Choroid plexus epithelial cell (primary cell): Measurements from ENCODE around the gene GCLC.

ENCODE experiments used
- DNase-seq: peaks from one replicate; pipeline ENCODE4 v3.0.0-alpha.2; 2010; ENCODE audit warnings: low read depth
- H3K4me3 ChIP-seq: 2 replicates; pipeline ENCODE4 v1.5.1; 2011; ENCODE audit warnings: low read depth, mild to moderate bottlenecking, control low read depth, low read length, moderate library complexity
- TF ChIP-seq, protein P1 (sequence below): conservative IDR thresholded peaks from 2 replicates; pipeline ENCODE4 v1.5.1; 2011; ENCODE audit warnings: low read depth, mild to moderate bottlenecking, control low read depth, inconsistent platforms, low read length, moderate library complexity

Gene GCLC

DNA sequence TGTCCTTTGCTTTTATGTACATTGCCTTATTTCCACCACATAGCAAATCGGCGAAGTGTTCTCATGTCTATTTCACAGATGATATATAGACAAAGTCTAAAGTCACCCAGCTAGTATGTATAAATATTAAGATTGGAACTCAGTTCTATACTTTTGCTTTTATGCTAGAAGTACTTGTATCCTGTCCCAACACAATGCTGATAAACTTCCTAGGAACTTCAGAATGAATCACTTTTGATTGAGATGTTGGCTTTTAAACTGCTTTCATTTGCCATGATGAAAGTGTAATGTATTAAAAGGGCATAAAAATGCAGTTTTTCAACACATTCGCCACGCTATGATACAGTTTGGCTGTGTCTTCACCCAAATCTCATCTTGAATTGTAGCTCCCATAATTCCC lies 50.8 kb downstream of the GCLC start:
- TF ChIP-seq, protein P1, sequence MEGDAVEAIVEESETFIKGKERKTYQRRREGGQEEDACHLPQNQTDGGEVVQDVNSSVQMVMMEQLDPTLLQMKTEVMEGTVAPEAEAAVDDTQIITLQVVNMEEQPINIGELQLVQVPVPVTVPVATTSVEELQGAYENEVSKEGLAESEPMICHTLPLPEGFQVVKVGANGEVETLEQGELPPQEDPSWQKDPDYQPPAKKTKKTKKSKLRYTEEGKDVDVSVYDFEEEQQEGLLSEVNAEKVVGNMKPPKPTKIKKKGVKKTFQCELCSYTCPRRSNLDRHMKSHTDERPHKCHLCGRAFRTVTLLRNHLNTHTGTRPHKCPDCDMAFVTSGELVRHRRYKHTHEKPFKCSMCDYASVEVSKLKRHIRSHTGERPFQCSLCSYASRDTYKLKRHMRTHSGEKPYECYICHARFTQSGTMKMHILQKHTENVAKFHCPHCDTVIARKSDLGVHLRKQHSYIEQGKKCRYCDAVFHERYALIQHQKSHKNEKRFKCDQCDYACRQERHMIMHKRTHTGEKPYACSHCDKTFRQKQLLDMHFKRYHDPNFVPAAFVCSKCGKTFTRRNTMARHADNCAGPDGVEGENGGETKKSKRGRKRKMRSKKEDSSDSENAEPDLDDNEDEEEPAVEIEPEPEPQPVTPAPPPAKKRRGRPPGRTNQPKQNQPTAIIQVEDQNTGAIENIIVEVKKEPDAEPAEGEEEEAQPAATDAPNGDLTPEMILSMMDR: no peak
- H3K4me3 ChIP-seq: no peak overlapping the region
- DNase-seq: no peak

DNA sequence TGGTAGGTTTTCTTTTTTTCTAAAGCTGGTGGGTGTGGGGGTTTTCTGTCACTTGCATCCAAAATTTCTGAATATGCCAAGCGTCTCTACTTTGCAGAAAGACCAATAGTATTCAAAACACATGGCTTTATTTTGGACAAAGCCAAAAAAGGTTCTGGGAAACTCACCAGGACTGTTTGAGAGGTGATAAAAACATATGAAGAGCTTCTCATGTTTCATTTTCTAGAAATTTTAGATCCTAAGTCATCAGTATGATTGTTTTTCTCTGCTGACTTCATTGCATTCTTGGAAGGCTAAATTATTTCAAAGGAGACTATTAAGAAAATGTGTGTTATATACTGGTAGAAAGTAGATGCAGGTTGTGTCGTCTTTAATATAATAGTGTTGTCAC lies 51.3 kb downstream of the GCLC start:
- no peak overlapping the region for H3K4me3 ChIP-seq
- TF ChIP-seq, protein P1: no peak
- DNase-seq: peak; percentile 31

DNA sequence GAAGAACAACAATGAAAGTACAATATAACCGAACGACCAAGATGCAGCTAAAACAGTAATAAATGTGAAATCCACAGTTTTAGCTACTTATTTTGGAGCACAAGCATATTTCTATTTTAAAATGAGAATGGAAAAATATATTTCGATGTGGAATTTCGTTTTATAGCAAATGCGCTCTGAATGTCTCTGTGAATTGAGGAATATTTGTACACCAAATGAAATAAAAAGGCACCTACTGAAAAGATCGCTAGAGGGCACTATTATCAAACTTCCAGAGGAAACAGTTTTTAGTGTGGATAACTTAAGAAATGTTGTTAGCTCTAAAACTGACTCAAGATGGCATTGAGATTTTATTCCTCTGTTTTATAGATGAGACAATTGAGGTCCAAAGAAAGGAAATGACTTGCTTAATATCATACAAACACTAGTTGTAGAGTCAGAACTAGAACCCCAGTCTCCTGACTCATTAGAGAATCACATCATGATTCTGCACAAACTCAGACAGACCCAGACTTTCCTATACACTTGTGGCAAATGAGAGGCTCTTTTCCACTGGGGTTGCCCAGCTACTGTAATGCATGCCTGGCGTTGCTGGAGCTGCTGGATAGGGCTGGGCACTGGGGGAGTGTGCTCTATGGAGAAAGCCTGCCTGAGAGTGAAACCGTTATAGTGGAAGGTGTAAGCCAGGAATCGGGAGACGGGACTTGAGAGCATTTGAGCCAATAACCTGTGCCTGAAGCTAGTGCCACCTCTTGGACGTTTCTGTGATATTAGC lies 51.9 kb downstream of the GCLC start:
- H3K4me3 ChIP-seq: peak overlapping the region; percentile 40
- DNase-seq: peak; percentile 77
- TF ChIP-seq, protein P1: peak; percentile 67

DNA sequence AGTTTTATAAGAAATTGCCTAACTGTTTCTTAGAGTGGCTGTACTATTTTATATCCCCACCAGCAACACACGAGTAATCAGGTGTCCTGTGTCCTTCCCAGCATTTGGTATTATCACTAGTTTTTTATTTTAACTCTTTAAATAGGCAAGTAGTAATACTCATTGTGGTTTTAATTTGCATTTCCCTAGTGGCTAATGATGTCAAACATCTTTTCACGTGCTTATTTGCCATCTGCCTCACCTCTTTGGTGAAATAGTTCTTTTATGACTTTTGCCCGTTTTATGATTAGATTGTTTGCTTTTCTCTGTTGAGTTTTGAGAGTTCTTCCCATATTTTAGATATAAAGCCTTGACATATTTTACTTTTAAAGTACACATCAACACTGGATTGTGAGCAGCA lies 57.8 kb downstream of the GCLC start:
- DNase-seq: no peak
- TF ChIP-seq, protein P1: no peak
- H3K4me3 ChIP-seq: no peak overlapping the region

DNA sequence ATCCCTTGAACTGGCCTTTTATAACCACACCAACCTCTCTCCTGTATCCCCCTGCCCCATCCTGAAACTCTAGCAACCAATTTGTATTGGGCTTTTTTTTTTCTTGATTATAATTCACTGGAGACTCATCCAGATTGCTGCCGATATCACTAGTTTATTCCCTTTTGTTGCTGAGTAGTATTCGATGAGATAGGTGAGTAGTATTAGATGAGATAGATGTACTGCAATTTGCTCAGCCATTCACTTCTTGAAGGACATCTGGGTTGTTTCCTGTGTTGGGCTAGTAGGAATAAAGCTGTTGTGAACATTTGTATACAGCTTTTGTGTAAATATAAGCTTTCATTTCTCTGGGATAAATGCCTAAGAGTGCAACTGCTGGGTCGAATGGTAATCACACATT lies 58.2 kb downstream of the GCLC start:
- DNase-seq: no peak
- no peak overlapping the region for H3K4me3 ChIP-seq
- TF ChIP-seq, protein P1: no peak

DNA sequence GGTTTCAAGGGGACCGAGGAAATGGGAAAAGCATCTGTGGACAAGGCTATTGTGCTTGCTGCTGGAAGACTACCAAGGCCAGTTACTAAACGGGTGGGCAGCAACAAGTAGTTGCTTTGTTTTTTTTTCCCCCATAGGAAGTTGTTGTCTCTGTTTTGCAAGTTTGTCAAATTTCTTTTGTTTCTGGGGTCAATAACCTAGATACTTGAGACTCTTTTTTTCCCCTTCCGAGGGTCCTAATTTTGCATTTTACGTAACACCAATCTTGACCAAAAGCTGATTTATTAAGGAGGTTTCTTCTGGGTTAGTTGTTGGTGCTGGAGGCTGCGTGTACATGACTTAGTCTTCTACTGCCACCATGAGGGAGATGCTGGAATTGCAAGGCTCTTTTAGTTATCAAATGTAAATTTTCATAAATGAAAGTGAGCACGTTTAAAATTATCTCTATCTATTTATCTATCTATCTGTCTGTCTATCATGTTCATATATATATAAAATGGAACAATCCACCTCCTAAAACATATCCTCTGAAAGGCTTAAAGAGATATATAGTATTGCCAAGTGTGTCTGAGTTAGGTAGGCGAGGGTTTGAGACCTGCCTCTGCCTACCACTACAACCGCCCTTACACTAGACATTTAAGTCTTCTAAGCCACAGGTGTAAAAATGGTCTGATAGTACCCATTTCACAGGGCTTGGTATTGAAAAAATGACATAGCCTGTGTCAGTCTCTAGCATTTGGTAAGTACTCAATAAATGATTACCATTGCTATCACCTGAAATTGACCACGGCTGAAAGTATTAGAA lies 60.2 kb downstream of the GCLC start:
- TF ChIP-seq, protein P1: peak; percentile 90
- peak; percentile 90 for DNase-seq
- H3K4me3 ChIP-seq: no peak overlapping the region
